Uterus (tissue), 2 donors: Measurements from ENCODE around the gene DUSP28.

Source experiments
- POLR2A ChIP-seq, 2 donors: fragments of 450-650 bp; IDR thresholded peaks; one replicate each; pipeline ENCODE4 v1.6.1; 2016; ENCODE audit warnings: antibody characterized with exemption in 2 of 2, mild to moderate bottlenecking in 1 of 2, moderate library complexity in 1 of 2
- TF ChIP-seq, protein P1 (sequence below), 4 experiments: fragments of 200-600 bp in 2 of 4; fragments of 450-650 bp in 2 of 4; sonication (generic) in 2 of 4; IDR thresholded peaks; one replicate each; pipeline ENCODE4 v1.5.1; 2016 to 2019; ENCODE audit warnings: antibody characterized with exemption in 4 of 4, mild to moderate bottlenecking in 2 of 4, moderate library complexity in 1 of 4

DNA sequence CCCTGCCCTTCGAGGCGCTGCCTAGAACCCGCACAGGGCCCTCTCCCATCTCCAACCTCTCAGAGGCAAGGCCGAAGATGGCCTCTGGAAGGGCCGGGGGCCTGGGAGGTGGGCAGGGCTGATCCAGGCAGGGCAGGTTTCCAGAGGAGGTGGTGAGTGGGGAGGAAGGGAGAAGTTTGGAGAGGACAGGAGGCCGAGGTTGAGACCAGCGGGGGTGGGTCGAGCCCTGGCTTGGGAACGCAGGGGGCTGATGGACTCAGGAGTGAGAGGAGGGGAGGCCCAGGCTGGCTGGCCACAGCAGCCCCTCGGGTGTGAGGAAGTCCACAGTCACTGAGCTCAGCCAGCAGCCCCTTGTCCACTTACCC is 36.9 kb downstream of the DUSP28 start:
- TF ChIP-seq, protein P1, sequence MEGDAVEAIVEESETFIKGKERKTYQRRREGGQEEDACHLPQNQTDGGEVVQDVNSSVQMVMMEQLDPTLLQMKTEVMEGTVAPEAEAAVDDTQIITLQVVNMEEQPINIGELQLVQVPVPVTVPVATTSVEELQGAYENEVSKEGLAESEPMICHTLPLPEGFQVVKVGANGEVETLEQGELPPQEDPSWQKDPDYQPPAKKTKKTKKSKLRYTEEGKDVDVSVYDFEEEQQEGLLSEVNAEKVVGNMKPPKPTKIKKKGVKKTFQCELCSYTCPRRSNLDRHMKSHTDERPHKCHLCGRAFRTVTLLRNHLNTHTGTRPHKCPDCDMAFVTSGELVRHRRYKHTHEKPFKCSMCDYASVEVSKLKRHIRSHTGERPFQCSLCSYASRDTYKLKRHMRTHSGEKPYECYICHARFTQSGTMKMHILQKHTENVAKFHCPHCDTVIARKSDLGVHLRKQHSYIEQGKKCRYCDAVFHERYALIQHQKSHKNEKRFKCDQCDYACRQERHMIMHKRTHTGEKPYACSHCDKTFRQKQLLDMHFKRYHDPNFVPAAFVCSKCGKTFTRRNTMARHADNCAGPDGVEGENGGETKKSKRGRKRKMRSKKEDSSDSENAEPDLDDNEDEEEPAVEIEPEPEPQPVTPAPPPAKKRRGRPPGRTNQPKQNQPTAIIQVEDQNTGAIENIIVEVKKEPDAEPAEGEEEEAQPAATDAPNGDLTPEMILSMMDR (IDR thresholded peaks at IDR 0.05) = no peak
- no peak for TF ChIP-seq POLR2A (IDR thresholded peaks at IDR 0.05)
